Jurkat, Clone E6-1 (cell line): ENCODE results near the gene SMIM13.
A peak's percentile ranks its signal among the peaks of the same experiment; 100 is the strongest.
"Not testable (repeated sequence)": the region's sequence is repeated elsewhere in the genome, so short reads cannot be mapped to it uniquely, and the experiment has no call there.

ENCODE experiments used
- DNase-seq: peaks from one replicate; pipeline ENCODE4 v3.0.0-alpha.2; 2011; ENCODE audit warnings: low read depth, low spot score
- H3K4me3 ChIP-seq: 2 replicates; pipeline ENCODE4 v1.5.1; 2011; ENCODE audit warnings: mild to moderate bottlenecking, low read length, control low read depth, moderate library complexity

SMIM13 gene

DNA sequence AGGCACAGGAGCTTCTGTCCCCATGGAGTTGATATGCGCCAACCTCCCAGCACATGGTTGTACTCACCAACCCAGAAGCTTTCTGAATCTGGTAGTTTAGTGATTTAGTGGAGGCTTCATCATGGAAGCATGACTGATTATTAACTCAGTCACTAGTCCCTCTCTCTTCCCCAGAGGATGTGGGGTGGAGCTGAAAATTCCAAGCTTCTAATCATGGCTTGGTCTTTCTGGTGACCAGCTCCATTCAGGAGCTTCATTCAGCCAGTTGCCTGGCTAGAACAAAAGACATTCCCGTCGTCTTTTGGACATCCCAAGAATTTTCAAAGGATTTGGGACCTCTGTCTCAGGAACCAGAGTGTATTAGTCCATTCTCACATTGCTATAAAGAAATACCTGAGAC lies 13.3 kb upstream of the SMIM13 start:
- DNase-seq: no peak
- no peak overlapping the region for H3K4me3 ChIP-seq

DNA sequence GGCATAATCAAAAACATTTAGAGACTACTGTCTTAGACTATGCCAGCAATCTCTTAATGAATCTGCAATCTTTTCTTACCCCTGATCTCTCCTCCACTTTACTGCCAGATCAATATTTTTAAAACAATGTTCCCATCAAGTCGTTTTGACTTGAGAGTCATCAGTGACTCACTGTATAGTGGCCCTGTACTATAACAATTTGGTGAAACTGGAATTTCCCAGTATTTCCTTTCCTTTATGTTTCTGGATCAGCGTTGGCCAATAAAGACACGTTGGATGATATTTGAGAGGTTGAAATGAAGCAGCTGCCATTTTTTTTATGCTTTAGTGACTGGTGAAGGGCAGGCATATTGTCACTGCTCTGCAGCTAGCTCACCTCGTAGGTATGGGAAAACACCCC lies 10.1 kb upstream of the SMIM13 start:
- DNase-seq: no peak
- H3K4me3 ChIP-seq: no peak overlapping the region

DNA sequence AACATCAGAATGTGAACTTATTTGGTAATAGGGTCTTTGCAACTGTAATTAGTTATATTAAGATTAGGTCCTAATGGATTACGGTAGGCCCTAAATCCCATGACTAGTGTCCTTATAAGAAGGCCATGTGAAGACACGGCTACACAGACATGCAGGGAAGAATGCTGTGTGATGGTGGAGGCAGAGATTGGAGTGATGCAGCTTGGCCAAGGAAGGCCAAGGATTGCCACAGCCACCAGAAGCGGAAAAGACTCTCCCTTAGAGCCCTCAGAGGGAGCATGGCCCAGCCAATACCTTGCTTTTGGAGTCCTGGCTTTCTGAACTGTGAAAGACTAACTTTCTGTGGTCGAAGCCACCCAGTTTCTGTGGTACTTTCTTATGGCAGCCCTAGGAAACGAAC lies 9.7 kb upstream of the SMIM13 start:
- DNase-seq: no peak
- no peak overlapping the region for H3K4me3 ChIP-seq

DNA sequence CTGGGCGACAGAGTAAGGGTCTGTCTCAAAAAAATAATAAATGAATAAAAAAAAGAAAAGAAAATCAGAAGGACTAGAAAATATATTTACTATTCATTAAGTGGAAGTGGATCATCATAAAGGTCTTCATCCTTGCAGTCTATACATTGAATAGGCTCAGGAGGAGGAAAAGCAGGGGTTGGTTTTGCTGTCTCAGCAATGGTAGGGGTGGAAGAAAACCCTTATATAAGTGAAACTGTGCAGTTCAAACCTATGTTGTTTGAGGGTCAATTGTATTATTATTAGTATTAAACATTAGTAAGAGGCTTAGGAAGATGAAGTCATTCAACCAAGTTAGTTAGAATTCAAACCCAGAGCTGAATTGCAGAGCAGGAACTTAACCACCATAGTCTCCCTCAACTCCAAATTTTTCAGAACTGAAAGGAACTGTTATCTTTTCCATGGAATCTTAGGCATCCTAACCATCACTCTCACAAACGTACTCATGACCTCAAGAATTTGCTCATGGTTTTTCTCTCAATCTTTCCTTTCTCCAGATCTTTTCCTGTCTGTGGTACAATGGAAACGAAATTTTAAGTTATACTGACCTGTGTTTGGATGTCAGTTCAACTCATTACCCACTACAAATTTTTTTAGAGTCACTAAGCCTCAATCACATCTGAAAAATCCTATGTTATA lies 7.7 kb upstream of the SMIM13 start:
- H3K4me3 ChIP-seq: no peak overlapping the region
- no peak for DNase-seq

DNA sequence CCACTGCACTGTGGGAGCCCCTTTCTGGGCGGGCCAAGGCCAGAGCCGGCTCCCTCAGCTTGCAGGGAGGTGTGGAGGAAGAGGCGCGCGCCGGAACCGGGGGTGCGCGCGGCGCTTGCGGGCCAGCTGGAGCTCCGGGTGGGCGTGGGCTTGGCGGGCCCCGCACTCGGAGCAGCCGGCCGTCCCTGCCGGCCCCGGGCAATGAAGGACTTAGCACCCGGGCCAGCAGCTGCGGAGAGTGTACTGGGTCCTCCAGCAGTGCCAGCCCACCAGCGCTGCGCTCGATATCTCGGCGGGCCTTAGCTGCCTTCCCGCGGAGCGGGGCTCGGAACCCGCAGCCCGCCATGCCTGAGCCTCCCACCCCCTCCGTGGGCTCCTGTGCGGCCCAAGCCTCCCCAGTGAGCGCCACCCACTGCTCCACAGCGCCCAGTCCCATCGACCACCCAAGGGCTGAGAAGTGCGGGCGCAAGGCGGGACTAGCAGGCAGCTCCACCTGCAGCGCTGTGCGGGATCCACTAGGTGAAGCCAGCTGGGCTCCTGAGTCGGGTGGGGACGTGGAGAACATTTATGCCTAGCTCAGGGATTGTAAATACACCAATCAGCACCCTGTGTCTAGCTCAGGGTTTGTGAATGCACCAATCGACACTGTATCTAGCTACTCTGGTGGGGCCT lies 6.4 kb upstream of the SMIM13 start:
- not testable (repeated sequence) for DNase-seq, H3K4me3 ChIP-seq

DNA sequence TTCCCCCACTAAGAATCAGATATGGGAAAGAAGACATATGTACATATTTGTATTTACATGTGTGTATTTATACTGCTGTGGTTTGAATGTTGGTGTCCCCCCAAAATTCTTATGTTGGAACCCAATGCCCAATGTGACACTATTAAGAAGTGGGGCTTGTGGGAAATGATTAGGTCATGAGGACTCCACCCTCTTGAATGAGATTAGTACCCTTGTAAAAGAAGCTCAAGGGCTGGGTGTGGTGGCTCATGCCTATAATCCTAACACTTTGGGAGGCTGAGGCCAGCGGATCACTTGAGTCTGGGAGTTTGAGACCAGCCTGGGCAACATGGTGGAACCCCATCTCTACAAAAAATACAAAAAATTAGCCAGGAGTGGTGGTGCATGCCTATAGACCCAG lies 3.9 kb upstream of the SMIM13 start:
- no peak for DNase-seq
- H3K4me3 ChIP-seq: no peak overlapping the region

DNA sequence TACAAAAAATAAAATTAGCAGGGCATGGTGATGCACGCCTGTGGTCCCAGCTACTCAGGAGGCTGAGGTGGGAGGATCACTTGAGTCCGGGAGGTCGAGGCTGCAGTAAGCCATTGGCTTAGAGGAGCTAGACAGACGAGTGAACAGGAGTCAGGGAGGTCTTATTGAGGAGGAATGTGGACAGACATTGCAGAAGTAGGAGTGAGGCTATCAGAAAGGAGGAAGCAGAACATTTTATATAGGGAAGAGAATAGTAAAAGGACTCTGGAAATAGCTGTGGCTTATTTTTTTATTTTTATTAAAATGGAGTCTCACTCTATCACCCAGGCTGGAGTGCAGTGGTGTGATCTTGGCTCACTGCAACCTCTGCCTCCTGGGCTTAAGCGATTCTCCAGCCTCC lies 2.5 kb upstream of the SMIM13 start:
- DNase-seq, H3K4me3 ChIP-seq: not testable (repeated sequence)

DNA sequence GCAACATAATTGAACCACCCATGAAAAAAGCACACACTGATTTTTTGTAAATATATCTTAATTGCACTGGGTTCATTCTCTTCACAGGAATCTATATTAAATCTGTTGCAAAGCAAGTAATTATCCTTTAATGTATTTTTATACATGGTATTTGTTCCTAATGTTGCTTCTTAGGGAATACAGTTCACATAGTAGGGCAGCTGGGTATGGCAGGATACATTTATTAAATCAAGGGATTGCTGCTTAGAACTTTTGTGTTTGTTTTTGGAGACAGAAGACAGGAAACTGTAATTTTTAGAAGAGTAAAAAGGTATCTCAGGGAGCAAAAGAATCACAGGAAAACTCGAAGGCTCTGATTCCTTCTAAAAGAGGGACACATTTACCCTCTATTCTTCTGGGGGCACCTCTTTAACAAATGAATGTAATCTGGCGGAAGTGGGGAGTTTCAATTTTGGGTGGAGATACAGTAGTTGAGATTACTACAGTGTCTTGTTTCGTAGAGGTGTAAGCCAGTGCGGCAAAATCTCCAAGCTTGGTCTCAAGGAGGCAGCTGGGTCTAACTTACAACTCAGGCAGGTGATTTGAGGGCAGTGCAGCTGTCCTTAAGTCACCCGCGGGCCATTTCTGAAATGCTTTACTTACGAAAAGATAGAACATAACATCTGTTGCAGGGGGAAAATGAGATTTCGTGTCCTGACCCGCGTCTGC lies 812 bp upstream of the SMIM13 start:
- H3K4me3 ChIP-seq: peak overlapping the region; percentile 83
- peak; percentile 39 for DNase-seq

DNA sequence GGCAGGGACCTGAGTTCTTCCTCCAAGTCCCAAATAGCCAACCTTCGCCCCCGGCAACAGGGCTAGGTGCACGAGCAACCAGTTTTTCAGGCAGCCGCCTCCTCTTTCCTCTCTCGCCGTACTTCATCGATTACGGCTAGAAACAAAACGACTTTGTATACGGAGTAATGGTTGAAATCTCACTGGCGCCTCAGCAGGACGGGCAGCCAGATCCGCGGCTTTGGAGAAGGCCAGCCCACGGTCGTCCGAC lies 333 bp upstream of the SMIM13 start:
- H3K4me3 ChIP-seq: peak overlapping the region; percentile 83
- no peak for DNase-seq

DNA sequence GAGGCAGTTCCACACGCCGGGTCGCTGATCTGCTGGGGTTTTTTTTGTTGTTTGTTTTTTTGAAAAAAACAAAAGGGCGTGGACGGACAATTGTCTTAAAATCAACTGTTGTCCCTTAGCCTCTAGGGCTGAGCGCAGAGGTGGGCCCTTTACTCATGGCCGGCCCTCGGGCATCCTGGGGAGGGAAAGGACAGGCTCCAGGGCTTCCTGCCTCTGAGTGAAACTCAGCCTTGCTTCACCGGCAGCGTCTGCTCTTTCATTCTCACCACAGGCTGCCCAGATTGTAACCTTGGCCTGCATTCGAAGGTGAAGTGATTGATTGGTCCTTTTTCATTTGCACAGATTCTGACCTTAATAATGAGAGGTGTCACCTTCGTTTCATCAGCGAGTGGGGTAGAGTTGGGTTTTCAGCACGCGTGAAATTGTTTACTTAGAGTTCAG lies 797 bp downstream of the SMIM13 start:
- H3K4me3 ChIP-seq: peak overlapping the region; percentile 83
- DNase-seq: no peak

DNA sequence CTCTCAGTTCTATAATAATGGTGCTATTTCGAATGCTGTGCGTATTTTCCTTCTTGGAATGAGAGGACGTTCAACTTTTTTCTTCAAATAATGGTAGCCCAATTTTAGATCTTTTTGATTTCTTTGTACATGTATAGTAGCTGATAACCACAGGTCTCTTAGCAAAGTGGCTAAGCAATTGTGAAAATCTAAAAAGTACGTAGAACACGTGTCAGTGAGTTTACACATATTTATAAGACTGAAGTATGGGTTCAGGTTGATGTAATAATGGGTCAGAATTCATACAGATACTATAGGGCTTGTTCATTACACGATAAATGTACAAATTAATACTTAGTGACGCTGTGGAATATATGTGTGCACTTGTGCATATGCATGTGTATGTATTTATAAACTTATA lies 1.3 kb downstream of the SMIM13 start:
- no peak for DNase-seq
- peak overlapping the region; percentile 83 for H3K4me3 ChIP-seq

DNA sequence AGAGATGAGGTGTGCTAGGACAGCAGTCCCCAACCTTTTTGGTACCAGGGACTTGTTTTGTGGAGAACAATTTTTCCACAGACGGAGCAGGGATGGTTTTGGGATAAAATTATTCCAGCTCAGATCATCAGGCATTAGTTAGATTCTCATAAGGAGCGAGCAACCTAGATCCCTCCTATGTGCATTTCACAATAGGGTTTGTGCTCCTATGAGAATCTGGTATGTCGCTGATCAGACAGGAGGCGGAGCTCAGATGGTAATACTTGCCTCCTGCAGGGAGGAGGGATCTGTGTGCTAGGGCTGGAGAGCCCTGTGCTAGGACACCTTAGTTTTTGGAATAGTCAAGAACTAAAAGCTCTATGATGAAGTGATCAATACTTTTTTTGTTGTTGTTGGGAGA lies 2.5 kb downstream of the SMIM13 start:
- no peak overlapping the region for H3K4me3 ChIP-seq
- peak; percentile 41 for DNase-seq

DNA sequence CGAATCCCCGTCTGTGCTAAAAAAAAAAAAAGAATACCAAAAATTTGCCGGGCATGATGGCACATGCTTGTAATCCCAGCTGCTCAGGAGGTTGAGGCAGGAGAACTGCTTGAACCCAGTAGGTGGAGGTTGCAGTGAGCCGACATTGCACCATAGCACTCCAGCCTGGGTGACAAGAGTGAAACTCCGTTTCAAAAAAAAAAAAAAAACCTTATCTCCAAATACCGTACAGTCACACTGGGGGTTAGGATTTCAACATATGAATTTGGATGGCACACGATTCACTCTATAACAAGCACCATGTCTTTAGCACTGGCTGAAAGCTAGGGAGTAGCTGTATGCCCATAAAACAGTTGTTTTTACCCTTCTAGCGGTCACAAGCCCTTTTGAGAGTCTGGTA lies 3.8 kb downstream of the SMIM13 start:
- no peak overlapping the region for H3K4me3 ChIP-seq
- DNase-seq: no peak

DNA sequence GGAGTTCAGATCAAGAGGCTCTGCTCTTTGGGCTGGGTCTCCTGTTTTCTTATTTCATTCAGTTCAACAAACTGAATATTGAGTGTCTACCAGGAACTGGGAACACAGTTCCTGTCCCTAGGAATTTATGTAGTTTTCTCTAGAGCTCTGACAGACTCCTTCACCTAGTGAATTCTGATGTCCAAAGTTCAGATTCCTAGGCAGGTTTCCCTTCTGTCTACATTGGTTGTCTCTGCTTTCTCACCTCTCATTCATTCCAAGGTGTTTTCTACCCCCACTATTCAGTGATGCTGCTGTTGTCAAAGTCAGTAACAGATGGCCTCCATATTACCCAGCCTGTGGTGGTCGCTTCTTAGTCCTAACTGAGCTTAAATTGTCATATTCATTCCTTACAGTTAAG lies 4.4 kb downstream of the SMIM13 start:
- DNase-seq: no peak
- no peak overlapping the region for H3K4me3 ChIP-seq

DNA sequence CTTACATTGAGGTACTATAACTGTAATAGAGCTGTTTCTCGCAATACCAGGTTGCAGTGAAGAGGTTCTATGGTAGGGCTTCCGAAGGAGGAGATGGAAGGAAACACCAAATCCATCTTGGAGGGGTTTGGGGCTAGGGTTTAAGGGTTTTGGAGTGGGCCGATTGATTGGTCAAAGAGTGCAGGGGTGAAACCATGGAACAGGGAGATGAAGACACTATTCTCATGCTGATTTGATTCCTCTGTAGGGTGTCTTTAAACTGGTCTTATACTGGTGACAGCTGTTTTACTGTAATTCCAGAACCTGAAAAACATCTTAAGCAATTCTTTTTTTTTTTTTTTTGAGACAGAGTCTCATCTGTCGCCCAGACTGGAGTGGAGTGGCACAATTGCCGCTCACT lies 7.8 kb downstream of the SMIM13 start:
- no peak overlapping the region for H3K4me3 ChIP-seq
- no peak for DNase-seq

DNA sequence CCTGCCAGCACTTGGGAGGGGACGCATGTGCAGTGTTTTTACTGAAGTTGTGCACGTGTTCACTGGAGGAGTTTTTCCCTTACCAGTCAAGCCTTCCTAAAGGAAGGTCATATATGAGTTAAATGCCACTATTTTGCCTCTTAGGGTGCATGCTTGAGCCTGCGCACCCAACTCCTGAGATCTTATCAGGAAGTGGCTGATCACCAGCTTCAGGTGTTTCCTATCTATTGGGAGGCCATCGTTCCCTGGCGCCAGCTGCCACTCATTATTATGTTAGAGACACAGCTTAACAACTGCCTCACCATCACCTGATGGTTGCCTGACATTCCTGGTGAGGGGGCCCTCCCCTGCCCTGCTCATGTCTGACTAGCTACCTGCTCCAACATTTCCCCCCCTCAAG lies 9.4 kb downstream of the SMIM13 start:
- DNase-seq: peak; percentile 50
- no peak overlapping the region for H3K4me3 ChIP-seq

DNA sequence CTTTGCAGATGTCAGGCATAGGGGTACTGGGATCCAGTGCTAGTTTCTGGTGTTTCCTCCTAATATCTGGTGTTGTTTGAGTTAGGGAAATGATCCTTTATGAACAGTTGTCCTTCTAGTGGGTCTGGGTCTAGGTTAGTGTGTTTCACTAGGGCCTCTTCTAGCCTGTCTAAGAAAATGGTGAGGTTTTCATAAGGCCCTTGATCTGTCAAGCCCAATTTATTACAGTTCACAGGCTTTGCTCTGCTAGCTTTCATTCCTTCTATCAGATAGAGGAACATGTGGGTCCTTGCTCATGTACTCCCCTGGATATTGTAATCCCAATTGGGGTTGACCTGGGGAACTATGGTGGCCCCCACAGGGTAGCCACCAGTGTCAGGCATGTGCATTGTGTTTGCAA lies 15.1 kb downstream of the SMIM13 start:
- H3K4me3 ChIP-seq: no peak overlapping the region
- no peak for DNase-seq

DNA sequence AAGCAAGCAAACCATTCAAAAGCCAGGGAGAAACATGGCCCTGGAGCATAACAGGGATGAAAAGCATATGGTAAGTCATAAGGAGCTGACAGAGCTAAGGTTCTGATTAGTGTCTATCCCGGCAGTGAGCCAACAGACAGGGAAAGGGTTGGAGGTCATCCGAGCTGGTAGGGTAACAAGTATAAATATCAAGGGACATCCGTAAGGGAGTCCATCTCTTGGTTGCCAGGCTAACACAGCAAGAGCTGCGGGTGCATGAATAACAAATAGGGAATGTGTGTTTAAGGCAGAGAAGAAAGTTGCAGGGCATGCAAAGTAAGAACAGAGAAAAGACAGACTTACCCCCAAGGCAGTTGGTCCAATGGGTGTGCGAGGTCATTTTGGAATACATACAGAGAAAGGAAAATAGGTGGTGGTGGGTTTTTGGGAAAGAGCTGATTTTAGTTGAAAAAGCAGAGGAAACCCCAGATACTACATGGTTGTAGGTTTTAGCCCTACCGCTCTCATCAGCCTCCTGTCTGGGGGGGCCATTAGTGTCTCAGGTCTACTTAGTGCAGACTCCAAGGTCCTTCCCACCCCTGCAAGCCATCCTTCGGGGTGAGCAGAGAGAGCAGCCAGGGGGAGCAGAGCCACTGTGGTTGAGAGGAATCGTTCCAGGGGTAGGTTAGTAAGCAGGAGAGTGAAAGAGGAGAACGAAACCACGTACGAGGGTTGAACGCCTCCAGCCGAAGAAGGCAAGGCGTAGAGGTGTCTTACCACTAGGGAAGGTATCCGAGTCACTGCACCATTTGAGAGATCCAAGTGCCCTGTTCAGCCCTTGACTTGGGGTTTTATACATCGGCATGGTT lies 17.5 kb downstream of the SMIM13 start, which contains the start of gene ERVFRD-1:
Gene ERVFRD-1, minus strand, starts transcription at position 805 of the 848 bp plus-strand sequence. CDS start 6,415 bp downstream, outside the sequence.
- DNase-seq: no peak
- peak within 1 kb of the TSS; percentile 17 for H3K4me3 ChIP-seq

DNA sequence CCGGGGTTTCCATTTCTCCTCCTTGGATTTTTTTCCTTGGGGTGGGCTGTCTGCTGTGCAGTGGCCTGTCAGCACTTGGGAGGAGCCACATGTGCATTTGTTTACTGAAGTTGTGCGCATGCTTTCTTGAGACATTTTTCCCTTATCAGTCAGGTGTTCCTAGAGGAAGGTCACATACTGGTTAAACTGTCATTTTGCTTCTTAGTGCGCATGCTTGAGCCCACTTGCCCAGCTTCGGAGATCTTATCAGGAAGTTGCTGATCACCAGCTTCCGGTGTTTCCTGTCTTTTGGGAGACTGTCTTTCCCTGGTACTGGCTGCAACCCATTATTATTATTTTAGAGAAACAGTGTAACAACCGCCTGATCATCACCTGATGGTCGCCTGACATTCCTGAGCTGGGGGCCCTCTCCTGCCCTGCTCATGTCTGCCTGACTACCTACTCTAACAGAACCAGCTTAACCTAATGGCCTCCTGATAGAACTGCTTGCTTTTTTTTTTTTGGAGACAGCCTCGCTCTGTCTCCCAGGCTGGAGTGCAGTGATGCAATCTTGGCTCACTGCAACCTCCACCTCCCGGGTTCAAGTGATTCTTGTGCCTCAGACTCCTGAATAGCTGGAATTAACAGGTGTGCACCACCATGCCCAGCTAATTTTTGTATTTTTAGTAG lies 18.3 kb downstream of the SMIM13 start:
- peak; percentile 72 for DNase-seq
- H3K4me3 ChIP-seq: peak overlapping the region; percentile 17
